GM12878 (cell line): ENCODE measurements around the gene SPTBN1. TPM values are rescaled to one million over a fixed set of nuclear protein-coding genes. Genes with fewer than 3 reads are reported as not detected.

Experiments used
- ATF7 ChIP-seq: fragments of 450-650 bp; IDR thresholded peaks from 2 replicates; pipeline ENCODE4 v1.6.1; 2016; ENCODE audit warnings: low read depth, mild to moderate bottlenecking
- BHLHE40 ChIP-seq, 2 experiments: fragments of 450-650 bp in 1 of 2; IDR thresholded peaks; 2 replicates each; pipeline ENCODE4 v1.6.1; 2011 to 2017; ENCODE audit warnings: low read depth in 2 of 2, borderline replicate concordance in 1 of 2, improper control_type of control experiment in 1 of 2, low read length in 1 of 2, mild to moderate bottlenecking in 1 of 2
- CBFB ChIP-seq: IDR thresholded peaks from 2 replicates; pipeline ENCODE4 v1.6.1; 2016; ENCODE audit warnings: antibody characterized with exemption, low read depth
- CREB1 ChIP-seq: IDR thresholded peaks from 2 replicates; pipeline ENCODE4 v1.6.1; 2012; ENCODE audit warnings: low read depth, mild to moderate bottlenecking, inconsistent platforms
- DPF2 ChIP-seq: fragments of 450-650 bp; IDR thresholded peaks from 2 replicates; pipeline ENCODE4 v1.6.1; 2017; ENCODE audit warnings: mild to moderate bottlenecking
- ETV6 ChIP-seq, 2 experiments: fragments of 450-650 bp in 1 of 2; IDR thresholded peaks in 1 of 2; conservative IDR thresholded peaks in 1 of 2; 2 replicates each; pipeline ENCODE4 v1.6.1; 2014; ENCODE audit warnings: antibody characterized with exemption in 1 of 2, borderline replicate concordance in 1 of 2, low read depth in 1 of 2, mild to moderate bottlenecking in 1 of 2, moderate library complexity in 1 of 2
- EZH2 ChIP-seq: IDR thresholded peaks from 2 replicates; pipeline ENCODE4 v1.6.1; 2012; ENCODE audit warnings: low read depth, mild to moderate bottlenecking, control low read depth, inconsistent platforms, low read length, borderline replicate concordance; ENCODE audit not compliant: control insufficient read depth
- GATAD2B ChIP-seq: fragments of 450-650 bp; conservative IDR thresholded peaks from 2 replicates; pipeline ENCODE4 v1.6.1; 2017; ENCODE audit warnings: low read depth, mild to moderate bottlenecking, moderate library complexity
- HSF1 ChIP-seq: fragments of 150-350 bp; IDR thresholded peaks from 2 replicates; pipeline ENCODE4 v1.6.1; 2014; ENCODE audit warnings: mild to moderate bottlenecking, low read depth, low read length
- JUNB ChIP-seq: IDR thresholded peaks from 2 replicates; pipeline ENCODE4 v1.6.1; 2016; ENCODE audit warnings: antibody characterized with exemption, mild to moderate bottlenecking
- KLF5 ChIP-seq: fragments of 450-650 bp; IDR thresholded peaks from 2 replicates; pipeline ENCODE4 v1.6.1; 2014; ENCODE audit warnings: mild to moderate bottlenecking; ENCODE audit not compliant: partially characterized antibody
- MYC ChIP-seq: IDR thresholded peaks from 2 replicates; pipeline ENCODE4 v1.6.1; 2011; ENCODE audit warnings: mild to moderate bottlenecking, low read length, moderate library complexity, inconsistent platforms; ENCODE audit not compliant: insufficient read depth, insufficient replicate concordance, insufficient read length, severe bottlenecking
- NR2C1 ChIP-seq: fragments of 450-650 bp; IDR thresholded peaks from 2 replicates; pipeline ENCODE4 v1.6.1; 2017; ENCODE audit warnings: antibody characterized with exemption, mild to moderate bottlenecking, moderate library complexity
- NRF1 ChIP-seq: conservative IDR thresholded peaks from 2 replicates; pipeline ENCODE4 v1.6.1; 2011; ENCODE audit warnings: mild to moderate bottlenecking, low read depth, low read length, improper control_type of control experiment
- POLR2AphosphoS2 ChIP-seq: IDR thresholded peaks from 2 replicates; pipeline ENCODE4 v1.6.1; 2011; ENCODE audit warnings: low read depth, mild to moderate bottlenecking, low read length, improper control_type of control experiment, moderate library complexity
- RAD21 ChIP-seq: IDR thresholded peaks from 2 replicates; pipeline ENCODE4 v1.6.1; 2011; ENCODE audit warnings: mild to moderate bottlenecking, low read depth, low read length, moderate library complexity; ENCODE audit not compliant: insufficient read depth
- SMC3 ChIP-seq: IDR thresholded peaks from 2 replicates; pipeline ENCODE4 v1.6.1; 2011; ENCODE audit warnings: low read length, improper control_type of control experiment, borderline replicate concordance
- SRF ChIP-seq, 2 experiments: IDR thresholded peaks; 2 replicates each; pipeline ENCODE4 v1.6.1; 2011; ENCODE audit warnings: low read depth in 2 of 2, low read length in 2 of 2, mild to moderate bottlenecking in 1 of 2, moderate library complexity in 1 of 2
- STAT1 ChIP-seq: fragments of 450-650 bp; conservative IDR thresholded peaks from 2 replicates; pipeline ENCODE4 v1.6.1; 2014; ENCODE audit warnings: antibody characterized with exemption, mild to moderate bottlenecking
- TCF7 ChIP-seq: IDR thresholded peaks from 2 replicates; pipeline ENCODE4 v1.6.1; 2014; ENCODE audit warnings: antibody characterized with exemption, borderline replicate concordance
- WRNIP1 ChIP-seq: IDR thresholded peaks from 2 replicates; pipeline ENCODE4 v1.6.1; 2011; ENCODE audit warnings: low read depth, low read length, improper control_type of control experiment, borderline replicate concordance
- ZNF622 ChIP-seq: fragments of 450-650 bp; IDR thresholded peaks from 2 replicates; pipeline ENCODE4 v1.6.1; 2017; ENCODE audit warnings: mild to moderate bottlenecking, inconsistent platforms
- polyA plus RNA-seq, 11 experiments: library from polyadenylated mRNA; depleted of rRNA in 4 of 11; unstranded in 6 of 11; stranded (reverse) in 5 of 11; fragments of >200 nt; fragmentation: Nextera tagmentation in 4 of 11; fragmentation: Illumina TruSeq in 1 of 11; extraction: Ambion mirVana in 4 of 11; extraction: Trizol in 1 of 11; gene quantifications; 1 replicate in 1 of 11; 2 replicates in 10 of 11; pipeline versions ENCODE4 v1.2.1 to v1.2.3, GENCODE V29; 2011 to 2016; ENCODE audit warnings: inconsistent platforms in 2 of 11, missing spikeins in 2 of 11, low read depth in 1 of 11
- total RNA-seq, 4 experiments: library from RNA; depleted of rRNA in 3 of 4; stranded (reverse); fragments of >200 nt in 3 of 4; fragmentation: Illumina TruSeq in 1 of 4; extraction: Trizol in 1 of 4; gene quantifications; 2 replicates each; pipeline versions ENCODE4 v1.2.1 to v1.2.3, GENCODE V29; 2013 to 2021
- TF ChIP-seq, protein P1 (sequence below), 3 experiments: IDR thresholded peaks in 2 of 3; conservative IDR thresholded peaks in 1 of 3; 2 replicates each; pipeline ENCODE4 v1.5.1; 2011; ENCODE audit warnings: low read depth in 3 of 3, low read length in 3 of 3, mild to moderate bottlenecking in 3 of 3, control low read depth in 2 of 3, moderate library complexity in 2 of 3, inconsistent platforms in 1 of 3, mixed read lengths in 1 of 3; ENCODE audit not compliant: control insufficient read depth in 2 of 3, insufficient read depth in 1 of 3; ENCODE audit errors: extremely low read depth in 1 of 3
- TF ChIP-seq, protein P2 (sequence below): fragments of 450-650 bp; IDR thresholded peaks from 2 replicates; pipeline ENCODE4 v1.6.1; 2017; ENCODE audit warnings: mild to moderate bottlenecking, moderate library complexity

Gene SPTBN1
- total and polyA plus RNA-seq, 10 of the 15 experiments (the other 5 are each of a cell fraction or from before 2014, with no cell fraction given), result 20.6 to 154 (median 76.7) TPM

- TF ChIP-seq ATF7 (no peak), HSF1 (no peak), JUNB (no peak), MYC (no peak), NR2C1 (no peak), NRF1 (no peak), CREB1 (peak; percentile 58; the same call in 1 of the 2 replicates), SMC3 (no peak), POLR2AphosphoS2 (no peak; the same call in none of the 2 replicates), WRNIP1 (no peak), TCF7 (no peak), ZNF622 (no peak), RAD21 (no peak), EZH2 (no peak), GATAD2B (no peak), SRF (IDR thresholded peaks at IDR 0.05; ENCODE audit: low read depth in 2 of 2, low read length in 2 of 2) (no peak), STAT1 (no peak), BHLHE40 (IDR thresholded peaks at IDR 0.05; ENCODE audit: borderline replicate concordance in 1 of 2, low read depth in 2 of 2, low read length in 1 of 2) (peak; percentile 58 to 77), ETV6 (conservative IDR thresholded peaks at IDR 0.05 in 1 of 2, IDR thresholded peaks at IDR 0.05 in 1 of 2; ENCODE audit: borderline replicate concordance in 1 of 2, low read depth in 1 of 2) (no peak), KLF5 (no peak), DPF2 (peak; percentile 34; the same call in 1 of the 2 replicates), CBFB (no peak)
- TF ChIP-seq, protein P1, sequence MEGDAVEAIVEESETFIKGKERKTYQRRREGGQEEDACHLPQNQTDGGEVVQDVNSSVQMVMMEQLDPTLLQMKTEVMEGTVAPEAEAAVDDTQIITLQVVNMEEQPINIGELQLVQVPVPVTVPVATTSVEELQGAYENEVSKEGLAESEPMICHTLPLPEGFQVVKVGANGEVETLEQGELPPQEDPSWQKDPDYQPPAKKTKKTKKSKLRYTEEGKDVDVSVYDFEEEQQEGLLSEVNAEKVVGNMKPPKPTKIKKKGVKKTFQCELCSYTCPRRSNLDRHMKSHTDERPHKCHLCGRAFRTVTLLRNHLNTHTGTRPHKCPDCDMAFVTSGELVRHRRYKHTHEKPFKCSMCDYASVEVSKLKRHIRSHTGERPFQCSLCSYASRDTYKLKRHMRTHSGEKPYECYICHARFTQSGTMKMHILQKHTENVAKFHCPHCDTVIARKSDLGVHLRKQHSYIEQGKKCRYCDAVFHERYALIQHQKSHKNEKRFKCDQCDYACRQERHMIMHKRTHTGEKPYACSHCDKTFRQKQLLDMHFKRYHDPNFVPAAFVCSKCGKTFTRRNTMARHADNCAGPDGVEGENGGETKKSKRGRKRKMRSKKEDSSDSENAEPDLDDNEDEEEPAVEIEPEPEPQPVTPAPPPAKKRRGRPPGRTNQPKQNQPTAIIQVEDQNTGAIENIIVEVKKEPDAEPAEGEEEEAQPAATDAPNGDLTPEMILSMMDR (IDR thresholded peaks at IDR 0.05 in 2 of 3, conservative IDR thresholded peaks at IDR 0.05 in 1 of 3; ENCODE audit: control insufficient read depth in 2 of 3, extremely low read depth in 1 of 3, insufficient read depth in 1 of 3, low read depth in 3 of 3, low read length in 3 of 3), result no peak
- TF ChIP-seq, protein P2, sequence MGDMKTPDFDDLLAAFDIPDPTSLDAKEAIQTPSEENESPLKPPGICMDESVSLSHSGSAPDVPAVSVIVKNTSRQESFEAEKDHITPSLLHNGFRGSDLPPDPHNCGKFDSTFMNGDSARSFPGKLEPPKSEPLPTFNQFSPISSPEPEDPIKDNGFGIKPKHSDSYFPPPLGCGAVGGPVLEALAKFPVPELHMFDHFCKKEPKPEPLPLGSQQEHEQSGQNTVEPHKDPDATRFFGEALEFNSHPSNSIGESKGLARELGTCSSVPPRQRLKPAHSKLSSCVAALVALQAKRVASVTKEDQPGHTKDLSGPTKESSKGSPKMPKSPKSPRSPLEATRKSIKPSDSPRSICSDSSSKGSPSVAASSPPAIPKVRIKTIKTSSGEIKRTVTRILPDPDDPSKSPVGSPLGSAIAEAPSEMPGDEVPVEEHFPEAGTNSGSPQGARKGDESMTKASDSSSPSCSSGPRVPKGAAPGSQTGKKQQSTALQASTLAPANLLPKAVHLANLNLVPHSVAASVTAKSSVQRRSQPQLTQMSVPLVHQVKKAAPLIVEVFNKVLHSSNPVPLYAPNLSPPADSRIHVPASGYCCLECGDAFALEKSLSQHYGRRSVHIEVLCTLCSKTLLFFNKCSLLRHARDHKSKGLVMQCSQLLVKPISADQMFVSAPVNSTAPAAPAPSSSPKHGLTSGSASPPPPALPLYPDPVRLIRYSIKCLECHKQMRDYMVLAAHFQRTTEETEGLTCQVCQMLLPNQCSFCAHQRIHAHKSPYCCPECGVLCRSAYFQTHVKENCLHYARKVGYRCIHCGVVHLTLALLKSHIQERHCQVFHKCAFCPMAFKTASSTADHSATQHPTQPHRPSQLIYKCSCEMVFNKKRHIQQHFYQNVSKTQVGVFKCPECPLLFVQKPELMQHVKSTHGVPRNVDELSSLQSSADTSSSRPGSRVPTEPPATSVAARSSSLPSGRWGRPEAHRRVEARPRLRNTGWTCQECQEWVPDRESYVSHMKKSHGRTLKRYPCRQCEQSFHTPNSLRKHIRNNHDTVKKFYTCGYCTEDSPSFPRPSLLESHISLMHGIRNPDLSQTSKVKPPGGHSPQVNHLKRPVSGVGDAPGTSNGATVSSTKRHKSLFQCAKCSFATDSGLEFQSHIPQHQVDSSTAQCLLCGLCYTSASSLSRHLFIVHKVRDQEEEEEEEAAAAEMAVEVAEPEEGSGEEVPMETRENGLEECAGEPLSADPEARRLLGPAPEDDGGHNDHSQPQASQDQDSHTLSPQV, result no peak; the same call in 1 of the 2 replicates
Measured at GRCh38 chr2:54579061-54579681, 123.0 kb downstream of the SPTBN1 start (continued).
